Body of pancreas (tissue), 4 donors: Measurements from ENCODE around the gene OR2A1.
"Not testable (repeated sequence)": the region's sequence is repeated elsewhere in the genome, so short reads cannot be mapped to it uniquely, and the experiment has no call there.

Experiments
- CTCF ChIP-seq, 7 experiments: fragments of 450-650 bp in 4 of 7; fragments of 200-600 bp in 3 of 7; sonication (generic) in 3 of 7; IDR thresholded peaks; one replicate each; pipeline ENCODE4 v1.5.1; 2016 to 2019; ENCODE audit warnings: antibody characterized with exemption in 7 of 7
- POLR2A ChIP-seq, 3 donors: fragments of 450-650 bp; IDR thresholded peaks; one replicate each; pipeline ENCODE4 v1.6.1; 2016; ENCODE audit warnings: antibody characterized with exemption in 3 of 3, mild to moderate bottlenecking in 2 of 3

- TF ChIP-seq CTCF, POLR2A (IDR thresholded peaks at IDR 0.05): not testable (repeated sequence)
These were observed 7.1 kb upstream of the OR2A1 start for GRCh38 chr7:144305156-144305555.
